HUDEP-2 (cell line): ENCODE data around the gene TNFRSF14.

Experiments used
- DNase-seq, 76 experiments: peaks; one replicate each; lab custom pipeline; 2025; ENCODE audit not compliant: unreplicated experiment in 76 of 76; lab: John Stamatoyannopoulos, UW

TNFRSF14 gene

DNA sequence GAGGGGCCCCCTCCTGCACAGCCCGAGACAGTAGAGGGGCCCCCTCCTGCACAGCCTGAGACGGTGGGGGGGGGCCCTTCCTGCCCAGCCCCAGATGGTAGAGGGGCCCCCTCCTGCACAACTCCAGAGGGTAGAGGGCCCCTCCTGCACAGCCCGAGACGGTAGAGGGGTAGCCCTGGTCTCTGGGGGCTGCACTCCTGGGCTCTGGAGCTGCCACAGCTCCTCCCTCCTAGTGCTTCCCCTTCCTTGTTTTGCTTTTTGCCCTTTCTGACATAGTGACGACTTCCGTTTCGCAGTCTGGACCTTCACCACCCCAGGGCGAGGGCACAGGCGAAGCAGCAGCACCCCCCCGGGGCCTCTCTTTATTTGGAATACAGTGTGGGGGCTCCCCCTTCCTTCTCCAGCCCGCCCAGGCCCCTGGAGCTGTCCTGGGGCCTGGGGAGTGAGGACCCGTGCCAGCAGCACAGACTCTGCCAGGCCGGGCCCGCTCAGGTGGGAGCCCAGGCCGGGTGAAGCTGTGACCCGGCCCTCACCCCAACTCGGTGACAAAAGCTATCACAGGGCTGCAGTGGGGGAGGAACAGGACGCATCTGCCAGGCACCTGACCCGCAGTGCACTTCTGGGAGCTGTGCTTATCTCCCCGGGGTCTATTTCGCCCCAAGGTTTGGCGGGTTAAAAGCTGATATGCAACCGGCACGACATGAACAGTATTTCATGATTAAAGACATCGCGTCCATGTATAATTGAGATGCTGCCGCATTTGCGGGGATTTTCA, 29.3 kb downstream of the TNFRSF14 start:
- peak in 74 of 76 experiments; percentile 7 to 83 (median 69) for DNase-seq

DNA sequence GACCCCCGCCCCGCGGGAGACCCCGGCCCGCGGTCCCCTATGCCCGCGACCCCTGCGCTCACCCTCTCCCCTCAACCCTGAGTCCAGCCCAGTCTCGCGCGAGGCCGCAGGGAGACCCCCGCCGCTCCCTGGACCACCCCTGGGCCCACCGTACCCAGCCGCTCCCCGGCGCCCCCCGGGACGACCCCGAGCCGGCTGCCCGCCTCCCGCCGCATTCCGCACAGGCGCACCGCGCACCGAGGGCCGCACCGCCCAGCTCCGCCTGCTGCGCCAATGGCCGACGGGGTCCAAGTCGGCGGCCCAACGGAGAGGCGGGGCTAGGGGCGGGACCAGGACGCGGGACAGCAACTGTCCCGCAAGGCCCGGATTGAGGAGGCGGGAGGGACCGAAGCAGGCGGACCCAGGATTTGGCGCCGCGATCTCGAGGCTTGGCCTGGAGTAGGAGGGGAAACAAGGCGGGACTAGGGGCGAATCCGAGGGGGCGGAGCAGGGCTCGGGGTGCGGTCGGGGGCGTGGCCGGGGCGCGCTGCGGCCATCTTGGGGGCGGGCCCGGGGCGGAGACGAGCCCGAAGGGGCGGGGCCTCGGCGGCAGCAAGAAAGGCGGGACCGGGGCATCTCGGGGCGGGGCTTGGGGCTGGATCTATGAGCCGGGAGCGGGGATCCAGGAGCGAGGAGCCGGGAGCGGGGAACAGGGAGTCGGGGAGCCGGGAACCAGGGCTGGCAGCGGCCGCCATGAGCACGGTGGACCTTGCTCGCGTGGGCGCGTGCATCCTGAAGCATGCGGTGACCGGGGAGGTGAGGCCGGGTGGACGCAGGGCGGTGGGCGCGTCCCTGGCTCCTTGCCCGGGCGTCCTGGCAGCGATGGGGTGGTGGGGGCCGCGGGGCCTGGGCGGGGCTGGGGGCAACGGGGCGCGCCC, 30.2 kb downstream of the TNFRSF14 start, which contains the start of gene PRXL2B:
TSS of gene PRXL2B (plus strand) at position 624 of the 917 bp plus-strand sequence. CDS start at position 733, 109 bp downstream.
- DNase-seq = peak; percentile 69 to 99 (median 98)

DNA sequence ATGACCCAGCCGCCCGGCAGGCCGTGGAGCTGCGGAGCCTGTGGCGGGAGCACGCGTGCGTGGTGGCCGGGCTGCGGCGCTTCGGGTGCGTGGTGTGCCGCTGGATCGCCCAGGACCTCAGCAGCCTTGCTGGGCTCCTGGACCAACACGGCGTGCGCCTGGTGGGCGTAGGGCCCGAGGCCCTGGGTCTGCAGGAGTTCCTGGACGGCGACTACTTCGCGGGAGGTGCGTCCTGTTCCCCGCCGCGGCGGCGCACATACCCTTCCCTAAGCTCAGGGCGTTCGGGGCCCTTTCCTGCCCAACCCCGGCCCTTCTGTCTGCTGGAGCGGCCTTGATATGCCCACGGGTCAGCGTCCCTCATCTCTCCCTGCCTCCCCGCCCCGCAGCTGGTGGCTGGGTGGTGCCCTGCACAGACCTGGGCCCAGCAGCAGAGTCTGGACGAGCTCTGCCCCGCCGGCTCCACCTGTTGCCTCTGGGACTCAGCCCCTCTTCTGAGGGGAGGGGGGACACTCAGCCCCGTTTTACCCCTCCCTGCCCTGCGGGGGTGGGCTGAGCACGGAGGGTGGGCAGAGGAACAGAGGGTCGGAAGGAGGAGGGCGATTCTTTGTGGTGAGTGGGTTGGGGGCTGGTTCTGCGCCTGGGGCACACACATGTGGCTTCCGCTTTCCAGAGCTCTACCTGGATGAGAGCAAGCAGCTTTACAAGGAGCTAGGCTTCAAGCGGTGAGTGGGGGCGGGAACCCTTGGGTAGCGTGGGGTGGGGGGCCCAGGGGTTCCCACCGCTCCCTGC, 31.1 kb downstream of the TNFRSF14 start:
- DNase-seq = peak in 11 of 76 experiments; percentile 27 to 52 (median 40)

DNA sequence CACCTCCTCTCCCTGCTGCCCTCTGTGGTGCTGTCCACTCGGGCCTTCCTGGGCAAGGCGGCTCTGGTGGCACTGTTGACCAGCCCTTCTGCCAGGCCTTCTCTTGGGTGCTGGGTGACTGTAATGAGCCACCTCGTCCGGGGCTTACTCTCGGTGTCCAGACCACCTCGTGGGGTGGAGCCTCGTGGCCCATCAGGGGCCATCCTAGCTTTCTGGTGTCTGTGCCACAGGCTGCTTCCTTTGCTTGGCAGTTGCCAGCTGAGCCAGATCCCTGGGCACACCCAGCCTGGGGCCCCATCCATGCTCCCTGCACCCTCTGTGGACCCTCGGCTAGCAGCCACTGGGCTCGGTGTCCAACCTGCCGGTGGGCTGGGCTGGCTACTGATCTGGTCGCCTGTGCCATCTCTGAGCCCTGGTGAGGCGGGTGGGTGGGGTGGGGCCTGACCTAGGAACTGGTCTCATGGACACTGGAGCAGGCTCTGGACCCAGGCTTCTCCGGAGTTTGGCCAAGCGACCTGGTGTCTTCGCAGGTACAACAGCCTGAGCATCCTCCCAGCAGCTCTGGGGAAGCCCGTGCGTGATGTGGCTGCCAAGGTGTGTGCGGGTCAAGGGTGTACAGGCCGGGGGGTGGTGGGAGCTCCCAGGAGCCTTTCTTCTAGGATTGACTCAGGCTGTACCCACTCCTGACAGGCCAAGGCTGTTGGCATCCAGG, 31.8 kb downstream of the TNFRSF14 start:
- no peak for DNase-seq

DNA sequence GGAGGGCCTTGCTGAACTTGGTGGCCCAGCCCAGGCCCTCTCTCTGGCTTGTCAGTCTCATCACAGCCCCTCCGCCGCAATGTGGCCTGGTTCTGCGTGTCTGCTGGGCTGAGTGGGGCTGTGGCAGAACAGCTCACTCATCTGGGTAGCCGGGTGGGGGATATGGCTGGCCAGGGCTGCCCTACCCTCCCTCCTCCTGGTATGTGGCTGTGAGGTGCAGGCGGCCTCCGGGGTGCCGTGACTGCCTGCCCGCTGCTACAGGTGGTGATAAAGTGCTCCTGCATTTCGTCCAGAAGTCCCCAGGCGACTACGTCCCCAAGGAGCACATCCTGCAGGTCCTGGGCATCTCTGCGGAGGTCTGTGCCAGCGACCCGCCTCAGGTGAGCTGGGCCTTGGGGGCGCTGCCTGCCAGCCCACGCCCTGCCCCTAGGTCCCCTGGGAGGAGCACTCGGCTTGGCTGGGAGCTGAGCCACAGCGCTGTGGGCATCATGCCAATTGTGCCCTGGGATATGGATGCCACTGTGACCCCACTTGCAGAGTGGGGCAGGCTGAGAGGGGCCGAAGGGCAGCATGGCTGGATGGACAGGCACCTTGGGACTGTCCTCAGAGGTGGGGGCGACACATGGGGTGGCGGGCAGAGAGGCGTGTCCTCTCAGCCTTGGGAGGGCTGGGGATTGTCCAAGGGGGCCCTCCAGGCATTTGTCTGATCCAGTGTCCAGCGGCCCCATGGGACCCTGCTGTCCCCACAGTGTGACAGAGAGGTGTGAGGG, 32.7 kb downstream of the TNFRSF14 start:
- DNase-seq = no peak

DNA sequence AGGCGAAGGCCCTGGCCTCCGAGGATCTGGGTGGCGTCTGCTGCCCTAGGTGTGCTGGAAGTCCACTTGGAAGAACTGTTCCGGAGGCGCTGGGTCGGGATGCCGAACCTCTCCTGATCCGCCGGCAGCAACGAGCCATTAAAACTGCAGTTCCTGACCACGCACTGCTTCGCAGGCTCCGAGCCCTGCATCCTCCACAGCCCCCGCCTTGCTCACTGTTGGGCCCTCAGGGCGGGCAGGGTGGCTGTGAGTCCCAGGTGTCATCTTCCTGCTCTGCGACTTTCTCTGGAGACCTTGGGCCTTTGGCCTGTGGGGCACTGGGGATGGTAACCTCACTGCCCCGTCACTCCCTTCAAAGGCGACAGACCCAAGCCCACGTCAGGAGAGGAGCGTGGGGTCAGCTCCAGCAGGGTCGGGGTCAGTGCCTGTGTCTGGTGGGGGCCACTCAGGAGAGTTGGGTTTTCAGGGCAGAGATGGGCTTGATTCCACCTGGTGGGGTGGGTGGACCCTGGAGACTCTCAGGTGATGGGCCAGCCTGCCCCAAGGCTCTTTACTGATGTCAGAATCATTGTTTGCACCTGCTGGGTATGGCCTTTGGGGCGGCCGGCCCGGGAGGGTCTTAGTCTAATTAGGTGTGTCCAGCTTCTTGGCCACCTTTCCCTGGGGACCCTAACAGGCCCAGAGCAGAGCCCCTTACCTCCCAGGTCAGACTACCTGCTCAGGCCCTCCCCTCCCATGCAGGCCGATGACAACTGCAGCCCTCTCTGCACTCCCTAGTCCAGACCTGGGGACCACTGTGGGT, 33.5 kb downstream of the TNFRSF14 start:
- DNase-seq = no peak

DNA sequence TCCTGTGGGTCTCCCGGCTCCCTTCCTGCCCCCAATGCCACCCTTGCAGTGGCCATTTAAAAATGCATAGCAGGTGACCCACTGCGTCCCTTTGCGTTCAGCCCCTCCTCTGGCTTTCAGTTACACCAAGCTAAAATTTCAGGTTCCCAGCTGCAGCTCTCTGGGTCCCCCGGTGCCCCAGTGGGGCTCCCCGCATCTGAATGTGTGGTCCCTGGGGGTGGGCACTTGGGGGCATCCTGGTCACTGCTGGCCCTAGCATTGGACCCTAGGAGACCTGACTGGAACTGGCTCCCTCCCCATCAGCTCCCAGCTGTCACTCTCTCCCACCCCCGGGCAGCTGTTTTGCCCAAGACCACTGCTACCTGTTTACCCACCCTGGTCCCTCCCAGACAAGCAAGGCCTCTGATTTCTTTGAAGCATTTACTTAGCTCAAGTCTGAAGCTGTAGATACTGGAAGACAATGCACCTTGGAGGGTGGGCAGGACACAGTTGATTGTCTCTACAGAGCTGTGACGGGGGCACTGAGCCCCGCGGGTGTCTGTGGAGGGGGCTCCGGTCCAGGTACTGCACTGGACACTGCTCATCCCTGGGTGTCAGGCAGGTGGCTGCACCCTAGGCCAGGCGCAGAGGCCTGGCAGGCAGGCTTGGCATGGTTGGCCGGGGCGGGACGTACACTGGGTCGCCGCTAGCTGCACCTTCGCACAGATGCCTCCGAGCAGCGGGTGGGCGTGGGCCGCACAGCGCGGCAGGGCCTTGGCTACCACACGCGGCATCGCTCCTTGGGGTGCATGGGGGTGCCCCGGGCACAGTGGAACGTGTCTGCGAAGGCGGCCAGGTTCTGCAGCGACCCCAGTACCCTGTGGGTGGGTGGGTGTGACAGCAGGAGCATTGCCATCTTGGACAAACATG, 34.3 kb downstream of the TNFRSF14 start:
- no peak for DNase-seq

DNA sequence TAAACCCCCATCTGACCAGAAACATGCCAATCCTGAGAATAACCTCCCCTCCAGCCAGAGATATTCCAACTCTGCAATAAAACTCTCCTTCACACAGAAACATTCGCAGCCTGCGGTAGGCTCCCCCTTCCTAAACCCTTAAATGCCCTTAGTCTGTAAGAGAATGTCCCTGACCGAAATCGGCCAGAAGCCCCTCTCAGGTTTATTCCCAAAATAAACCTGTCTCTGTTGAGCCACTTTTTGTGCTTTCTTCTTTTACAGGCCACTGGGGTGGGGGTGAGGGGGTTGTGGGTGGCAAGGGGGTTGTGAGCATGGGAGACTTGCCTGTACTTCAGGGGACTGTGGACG, 35.0 kb downstream of the TNFRSF14 start:
- no peak for DNase-seq

DNA sequence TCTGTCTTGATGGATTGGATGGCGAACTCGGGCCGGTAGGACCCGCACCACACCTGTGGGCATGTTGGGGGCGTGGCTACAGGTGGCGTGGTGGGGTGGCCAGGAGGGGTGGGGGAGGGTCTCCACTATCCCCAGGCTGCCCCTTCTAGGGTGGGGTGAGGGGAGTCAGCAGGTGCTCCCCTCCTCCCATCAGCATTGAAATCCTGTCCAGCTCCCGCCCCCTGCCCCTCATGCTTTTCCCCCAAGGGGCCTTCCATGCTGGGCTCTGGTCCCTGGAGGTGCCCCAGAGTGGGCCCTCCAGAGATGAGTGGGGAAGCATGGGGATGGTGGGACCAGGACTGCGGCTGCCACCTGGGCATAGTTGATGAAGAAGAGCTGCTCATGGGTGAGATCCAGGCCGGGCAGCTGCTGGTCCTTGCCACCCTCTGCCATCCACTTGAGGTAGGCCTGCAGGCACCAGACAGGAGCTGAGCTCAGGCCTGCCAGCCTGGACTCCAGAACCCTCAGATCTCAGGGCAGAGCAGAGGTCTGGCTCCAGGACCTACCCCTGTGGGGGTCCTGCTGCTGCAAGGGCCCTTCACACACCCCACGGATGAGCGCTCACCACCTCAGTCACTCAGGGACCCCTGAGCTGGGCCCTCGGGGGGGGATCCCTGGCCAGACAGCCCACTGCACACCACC, 35.5 kb downstream of the TNFRSF14 start:
- no peak for DNase-seq

DNA sequence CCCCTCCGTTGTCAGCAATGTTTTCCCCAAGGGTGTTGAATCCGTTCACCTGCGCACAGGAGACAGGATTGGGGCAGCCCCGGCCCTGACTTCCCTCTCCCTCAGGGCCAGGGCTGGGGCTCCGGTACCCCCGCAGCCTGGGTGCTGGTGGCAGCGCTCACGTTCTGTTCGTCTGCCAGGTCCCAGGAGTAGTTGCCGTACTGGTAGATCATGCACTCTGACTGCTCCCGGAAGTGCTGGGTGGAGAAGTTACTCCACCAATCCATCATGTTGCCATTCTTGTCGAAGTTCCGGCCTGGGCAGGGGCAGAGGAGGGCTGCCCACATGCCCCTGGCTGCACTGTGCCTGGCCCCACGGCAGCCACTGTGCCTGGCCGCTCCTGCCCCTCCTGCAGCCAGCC, 36.5 kb downstream of the TNFRSF14 start:
- DNase-seq = no peak

DNA sequence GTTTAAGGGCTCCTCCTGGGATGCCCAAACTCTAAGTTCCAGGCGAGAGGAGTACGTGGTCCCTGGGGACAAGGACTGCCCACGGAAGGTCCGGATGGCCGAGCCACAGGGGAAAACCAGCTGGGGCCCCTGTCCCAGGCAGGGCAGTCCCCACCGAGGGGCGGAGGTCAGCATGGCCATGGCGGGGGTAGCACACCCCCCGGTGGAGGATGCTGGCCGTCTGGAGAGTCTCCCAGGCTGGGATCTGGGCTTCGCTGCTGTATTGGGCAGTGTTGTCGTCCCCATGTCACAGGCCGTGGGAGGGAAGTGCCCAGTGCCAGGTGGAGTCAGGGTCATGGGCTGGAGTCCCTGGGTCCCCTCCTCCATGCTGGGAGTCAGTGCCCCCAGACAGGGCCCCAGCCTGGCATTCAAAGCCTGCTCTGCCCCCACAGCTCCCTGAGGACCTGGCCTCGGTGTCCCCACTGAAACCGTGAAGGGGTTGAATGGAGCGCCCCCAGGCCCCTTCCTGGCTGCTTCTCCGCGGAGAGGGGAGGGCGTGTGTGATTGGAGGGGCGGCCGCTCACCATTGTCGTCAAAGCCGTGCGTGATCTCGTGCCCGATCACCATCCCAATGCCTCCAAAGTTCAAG, 37.2 kb downstream of the TNFRSF14 start:
- no peak for DNase-seq

DNA sequence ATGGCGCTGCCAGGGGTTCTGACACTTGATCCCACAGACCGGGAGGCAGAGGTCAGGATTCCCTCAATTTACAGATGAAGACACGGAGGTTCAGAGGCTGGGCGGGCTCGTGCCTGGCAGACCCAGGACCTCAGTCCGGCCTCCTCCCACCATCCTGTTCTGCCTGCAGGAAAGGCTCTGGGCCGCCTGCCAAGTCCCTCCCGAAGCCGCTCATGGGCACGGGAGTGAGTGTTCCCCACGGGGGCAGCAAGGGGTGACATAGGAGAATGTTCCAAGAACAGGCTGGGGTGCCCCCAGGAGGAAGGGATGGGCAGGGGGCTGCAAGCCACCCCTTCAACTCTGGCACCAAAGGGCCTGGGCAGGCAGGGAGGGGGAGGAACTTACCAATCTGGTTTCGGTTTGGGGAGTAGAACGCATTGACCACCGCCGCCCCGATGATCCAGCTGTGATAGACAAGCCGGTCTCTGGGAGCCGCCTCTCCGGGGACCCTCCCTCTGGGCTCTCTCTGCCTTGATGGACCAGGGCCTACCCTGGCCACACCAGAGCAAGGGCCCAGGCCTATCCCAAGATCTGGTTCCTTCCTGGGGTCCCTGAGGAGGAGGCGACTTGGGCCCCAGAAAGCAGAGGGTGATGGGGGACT, 38.0 kb downstream of the TNFRSF14 start:
- no peak for DNase-seq

DNA sequence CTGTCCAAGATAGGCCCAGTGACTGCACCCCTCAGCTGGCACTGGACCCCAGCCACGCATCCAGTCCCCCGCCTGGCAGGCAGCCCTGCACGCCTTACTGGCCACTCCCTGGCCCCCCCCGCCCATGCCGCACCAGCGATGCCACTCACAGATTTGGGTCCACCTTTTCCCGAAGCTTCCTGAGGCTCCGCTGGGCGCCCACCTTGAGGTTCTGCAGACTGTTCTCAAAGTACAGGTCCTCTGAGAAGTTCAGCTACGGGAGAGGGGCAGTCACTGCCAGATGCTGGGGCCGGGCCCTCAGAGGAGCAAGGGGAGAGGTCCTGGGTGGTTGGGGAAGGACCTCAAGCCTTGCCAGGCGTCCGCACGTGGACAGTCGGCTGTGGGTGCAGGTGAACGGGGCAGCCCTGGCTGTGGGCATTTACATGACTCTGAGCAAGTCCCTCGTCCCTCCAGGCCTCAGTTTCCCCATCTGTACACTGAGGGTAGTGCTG, 38.5 kb downstream of the TNFRSF14 start:
- no peak for DNase-seq

DNA sequence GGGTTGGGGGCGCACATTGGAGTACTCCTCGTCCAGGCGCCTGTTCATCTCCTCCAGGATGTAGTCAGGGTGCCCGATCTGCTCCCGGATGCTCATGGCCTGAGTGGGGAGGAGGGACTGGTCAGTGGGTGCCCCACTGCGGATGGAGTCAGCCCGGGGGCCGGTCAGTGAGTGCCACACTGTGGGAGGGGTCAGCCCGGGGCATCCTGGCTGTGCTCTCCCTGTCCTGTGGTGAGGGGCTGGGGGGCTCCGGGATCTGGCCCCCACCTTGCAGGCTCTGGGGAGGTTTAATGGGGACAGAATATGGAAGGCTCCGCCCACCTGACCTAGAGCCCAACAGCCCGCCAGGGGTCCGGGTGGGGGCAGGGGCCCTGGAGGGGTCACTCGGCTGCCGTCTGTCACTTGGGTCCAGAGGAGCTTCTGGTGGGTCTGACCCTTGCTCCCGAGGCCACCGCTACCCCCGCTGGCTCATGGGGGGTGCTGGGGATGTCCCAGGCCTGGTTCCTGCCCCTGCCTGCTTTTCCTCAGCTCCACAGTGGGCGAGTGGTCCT, 39.2 kb downstream of the TNFRSF14 start:
- no peak for DNase-seq

DNA sequence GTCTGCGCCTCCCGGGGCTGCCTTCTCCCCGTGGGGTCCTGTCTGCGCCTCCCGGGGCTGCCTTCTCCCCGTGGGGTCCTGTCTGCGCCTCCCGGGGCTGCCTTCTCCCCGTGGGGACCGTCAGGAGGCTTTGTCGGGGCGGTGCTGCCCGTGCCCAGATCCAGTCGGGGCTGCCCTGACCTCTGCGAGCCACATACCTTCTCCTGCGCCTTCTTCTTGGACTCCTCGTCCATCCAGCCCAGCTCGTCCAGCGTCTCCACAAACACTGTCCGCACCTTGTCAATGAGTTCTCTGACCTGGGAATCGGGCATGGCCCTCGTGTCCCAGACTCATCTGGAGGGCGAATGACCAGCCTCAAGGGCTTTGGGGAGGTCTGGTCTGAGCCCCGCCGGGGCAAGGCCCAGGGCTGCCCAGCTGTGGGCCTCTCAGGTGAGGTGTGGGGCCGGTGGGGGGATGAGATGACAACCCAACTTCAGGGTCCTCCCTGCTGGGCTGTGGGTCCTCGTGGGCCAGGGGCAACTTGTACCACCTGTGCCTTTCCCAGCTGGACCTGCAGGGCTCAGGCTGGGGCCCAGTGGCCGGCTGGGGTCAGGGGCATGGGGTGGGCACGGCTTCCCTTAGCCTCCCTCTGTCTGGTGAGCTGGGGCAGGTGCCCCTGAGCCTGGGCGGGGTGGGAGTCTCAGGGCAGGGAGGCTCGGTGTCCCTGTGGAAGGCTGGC, 39.8 kb downstream of the TNFRSF14 start:
- no peak for DNase-seq
